ENCODE measurements around the gene ATAD3C.
"Not testable (repeated sequence)": the region's sequence is repeated elsewhere in the genome, so short reads cannot be mapped to it uniquely, and the experiment has no call there.

Gene ATAD3C

DNA sequence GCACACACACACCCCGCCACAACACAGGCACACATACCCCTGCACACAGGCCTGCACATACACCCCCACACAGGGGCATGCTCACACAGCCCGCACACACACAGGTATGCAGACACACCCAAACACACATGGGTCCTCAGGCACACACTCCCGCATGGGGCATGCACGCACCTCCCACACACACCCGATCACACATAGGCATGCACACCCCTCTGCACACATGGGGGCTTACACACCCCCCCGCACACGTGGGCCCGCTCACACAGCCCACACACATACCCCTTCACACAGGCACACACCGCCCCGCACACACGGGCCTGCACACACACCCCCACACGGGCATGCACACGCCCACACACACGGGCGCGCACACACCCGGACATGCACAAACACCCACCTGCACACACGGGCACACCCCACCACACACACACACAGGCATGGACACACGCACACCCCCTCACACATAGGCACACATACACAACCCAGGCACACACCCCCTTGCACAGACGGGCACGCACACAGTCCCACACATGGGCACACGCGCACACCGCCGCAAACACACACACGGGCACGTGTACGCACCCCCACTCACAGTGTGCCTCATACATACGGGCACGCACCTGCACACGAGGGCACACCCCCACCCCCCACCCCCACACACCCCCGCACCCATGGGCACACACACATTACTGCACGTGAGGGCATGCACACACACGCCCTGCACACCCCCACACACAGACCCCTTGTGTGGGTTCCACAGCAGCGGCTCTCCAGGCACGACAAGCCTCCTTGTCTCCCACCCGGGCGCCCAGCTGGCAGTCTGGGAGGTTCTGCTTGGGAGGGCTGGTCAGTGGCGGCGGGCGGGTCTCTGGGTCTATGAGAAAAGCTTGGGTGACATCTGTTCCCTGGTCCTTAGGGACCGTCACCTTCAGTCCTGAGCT is 30.3 kb downstream of the ATAD3C start:
- DNase-seq, result no peak

DNA sequence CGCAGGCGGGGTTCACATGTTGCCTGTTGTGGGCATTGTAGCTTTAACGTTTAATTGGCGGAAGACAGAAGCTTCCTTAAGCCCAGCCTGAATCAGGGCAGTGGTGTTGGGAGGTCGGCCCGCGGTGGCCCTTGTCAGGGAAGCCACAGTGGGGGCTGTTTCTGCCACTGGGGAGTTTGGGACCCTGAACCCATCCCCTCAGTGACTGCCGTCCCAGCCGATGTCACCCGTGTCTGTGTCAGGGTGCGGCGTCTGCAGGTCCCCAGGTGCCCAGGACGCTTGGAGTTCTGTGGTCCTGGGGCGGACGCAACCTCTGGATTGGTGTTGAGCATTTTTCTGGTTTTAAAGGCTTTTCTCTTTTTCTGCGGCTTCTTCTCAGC is 31.0 kb downstream of the ATAD3C start:
- DNase-seq, result not testable (repeated sequence)

GRCh38 chr1:1481811-1482210 is 32.3 kb downstream of the ATAD3C start:
- DNase-seq, result not testable (repeated sequence)

- DNase-seq, result no peak
Observed at GRCh38 chr1:1482856-1483255, 33.4 kb downstream of the ATAD3C start.

- no peak for DNase-seq
Observed at GRCh38 chr1:1483714-1484113, 34.2 kb downstream of the ATAD3C start.

DNA sequence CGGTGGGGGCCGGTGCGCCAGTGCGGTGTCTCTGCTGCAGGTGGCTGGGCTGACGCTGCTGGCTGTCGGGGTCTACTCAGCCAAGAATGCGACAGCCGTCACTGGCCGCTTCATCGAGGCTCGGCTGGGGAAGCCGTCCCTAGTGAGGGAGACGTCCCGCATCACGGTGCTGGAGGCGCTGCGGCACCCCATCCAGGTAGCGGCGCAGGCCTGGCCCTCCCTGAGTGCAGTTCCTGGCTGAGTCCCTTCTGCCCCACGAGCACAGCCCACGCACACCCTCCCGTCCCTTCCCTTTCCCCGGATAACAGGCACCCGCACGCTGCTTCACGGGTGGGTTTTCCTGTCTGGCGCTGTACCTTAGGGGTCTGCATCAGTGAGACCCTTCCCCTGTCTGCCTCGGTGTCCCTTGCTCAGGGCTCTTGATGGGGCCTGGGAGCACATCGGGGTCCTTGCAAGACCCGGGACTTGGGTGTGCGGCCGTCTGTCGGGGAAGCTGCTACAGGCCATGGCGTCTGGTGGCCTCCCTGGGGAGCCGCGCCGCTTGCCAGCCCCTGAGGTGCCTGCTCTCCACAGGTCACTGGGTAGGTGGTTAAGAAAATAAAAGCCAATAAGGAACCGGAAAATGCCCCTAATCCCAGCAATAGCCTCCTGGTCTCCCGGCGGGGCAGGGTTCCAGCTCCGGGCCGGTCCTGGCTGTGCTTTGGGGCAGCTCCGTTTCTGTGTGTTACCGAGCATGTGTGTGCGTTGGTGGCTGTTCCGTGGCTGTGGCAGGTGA is 35.7 kb downstream of the ATAD3C start:
- not testable (repeated sequence) for DNase-seq

GRCh38 chr1:1485755-1486317 is 36.3 kb downstream of the ATAD3C start:
- DNase-seq, result not testable (repeated sequence)

- no peak for DNase-seq
Observed at GRCh38 chr1:1487701-1488100, 38.2 kb downstream of the ATAD3C start.

- no peak for DNase-seq
Observed at GRCh38 chr1:1489231-1489630, 39.7 kb downstream of the ATAD3C start.

GRCh38 chr1:1489861-1490260 is 40.4 kb downstream of the ATAD3C start:
- no peak for DNase-seq

DNA sequence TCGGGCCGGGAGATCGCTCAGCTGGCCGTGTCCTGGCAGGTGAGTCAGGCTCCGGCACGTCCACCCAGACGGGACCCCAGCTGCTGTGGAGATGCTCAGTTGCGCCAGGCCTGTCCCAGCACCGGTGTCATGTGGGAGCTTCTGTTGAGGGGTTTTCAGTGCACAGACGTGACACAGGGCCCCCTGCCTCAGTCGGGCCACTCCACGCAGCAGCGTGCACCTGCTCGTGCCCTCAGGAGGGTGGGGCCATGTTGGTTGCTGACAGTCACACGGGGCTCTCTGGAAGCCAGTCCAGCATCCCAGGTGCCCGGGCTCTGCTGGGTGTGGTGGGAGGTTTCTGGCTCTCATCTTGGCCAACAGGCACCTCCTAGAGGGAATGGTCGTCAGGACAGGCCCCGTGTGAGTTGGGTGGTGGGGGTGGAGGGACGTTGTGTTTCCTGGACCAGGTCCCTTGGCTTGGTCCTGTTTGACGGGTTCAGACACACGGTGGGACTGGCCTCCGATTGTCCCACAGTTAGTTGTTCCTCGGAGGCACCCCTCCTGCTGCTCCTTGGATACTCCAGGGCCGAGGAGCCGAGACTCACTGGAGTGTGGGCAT is 41.2 kb downstream of the ATAD3C start:
- no peak for DNase-seq

DNA sequence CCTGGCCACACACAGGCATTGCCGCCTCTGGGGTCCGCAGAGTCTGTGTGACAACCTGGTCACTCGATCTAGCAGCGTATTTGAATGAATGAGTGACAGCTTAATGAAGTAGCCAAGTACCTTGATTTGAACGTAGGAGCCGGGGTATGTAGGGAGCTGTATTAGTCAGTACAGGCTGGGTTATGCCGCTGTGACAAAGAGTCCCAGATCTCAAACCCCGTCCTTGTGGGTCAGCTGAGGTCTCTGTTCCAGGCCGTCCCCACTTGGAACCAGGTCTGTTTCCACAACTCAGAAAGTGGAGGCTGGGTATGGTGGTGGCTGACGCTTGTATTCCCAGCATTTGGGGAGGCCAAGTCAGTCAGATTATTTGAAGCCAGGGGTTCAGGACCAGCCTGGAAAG is 42.1 kb downstream of the ATAD3C start:
- DNase-seq, result no peak

DNA sequence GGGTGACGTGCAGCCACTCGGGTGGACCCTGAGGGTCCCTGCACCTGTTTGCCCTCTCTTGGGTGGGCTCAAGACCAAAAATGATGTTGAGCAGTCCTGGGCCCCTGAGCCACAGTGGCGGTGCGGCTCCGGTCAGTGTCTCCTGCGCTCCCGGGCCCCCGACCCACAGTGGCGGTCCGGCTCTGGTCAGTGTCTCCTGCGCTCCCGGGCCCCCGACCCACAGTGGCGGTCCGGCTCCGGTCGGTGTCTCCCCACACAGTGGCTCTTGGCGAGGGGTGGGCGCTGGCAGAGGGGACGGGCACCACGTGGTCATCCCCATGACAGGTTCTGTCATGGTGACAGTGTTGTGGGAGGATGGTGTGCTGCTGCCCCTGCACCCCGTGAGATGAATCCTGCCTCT is 44.8 kb downstream of the ATAD3C start:
- DNase-seq, result not testable (repeated sequence)

GRCh38 chr1:1495461-1495975 is 46.0 kb downstream of the ATAD3C start:
- not testable (repeated sequence) for DNase-seq

DNA sequence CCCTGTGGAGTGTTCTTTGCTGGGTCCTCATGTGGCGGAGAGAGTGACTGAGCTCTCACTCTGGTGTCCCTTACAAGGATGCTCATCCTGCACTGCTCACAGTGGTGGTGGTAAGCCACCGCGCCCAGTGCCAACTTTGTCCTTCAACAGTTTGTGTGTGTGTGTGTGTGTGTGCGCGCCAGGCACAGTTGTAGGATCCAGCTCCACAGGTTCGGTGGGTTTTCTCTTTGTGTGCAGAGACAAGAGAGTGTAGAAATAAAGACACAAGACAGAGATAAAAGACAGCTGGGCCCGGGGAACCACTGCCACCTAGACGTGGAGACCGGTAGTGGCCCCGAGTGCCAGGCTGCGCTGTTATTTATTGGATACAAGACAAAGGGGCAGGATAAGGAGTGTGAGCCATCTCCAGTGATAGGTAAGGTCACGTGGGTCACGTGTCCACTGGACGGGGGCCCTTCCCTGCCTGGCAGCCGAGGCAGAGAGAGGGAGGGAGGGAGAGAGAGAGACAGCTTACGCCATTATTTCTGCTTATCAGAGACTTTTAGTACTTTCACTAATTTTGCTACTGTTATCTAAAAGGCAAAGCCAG is 55.4 kb downstream of the ATAD3C start:
- DNase-seq, result peak; percentile 55

DNA sequence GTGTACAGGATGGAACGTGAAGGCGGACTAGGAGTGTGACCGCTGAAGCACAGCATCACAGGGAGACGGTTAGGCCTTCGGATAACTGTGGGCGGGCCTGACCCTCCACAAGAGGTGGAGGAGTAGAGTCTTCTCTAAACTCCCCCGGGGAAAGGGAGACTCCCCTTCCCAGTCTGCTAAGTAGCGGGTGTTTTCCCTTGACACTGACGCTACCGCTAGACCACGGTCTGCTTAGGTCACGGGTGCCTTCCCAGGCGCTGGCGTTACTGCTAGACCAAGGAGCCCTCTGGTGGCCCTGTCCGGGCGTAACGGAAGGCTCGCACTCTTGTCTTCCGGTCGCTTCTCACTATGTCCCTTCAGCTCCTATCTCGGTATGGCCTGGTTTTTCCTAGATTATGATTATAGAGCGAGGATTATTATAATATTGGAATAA is 55.9 kb downstream of the ATAD3C start:
- DNase-seq, result not testable (repeated sequence)

- not testable (repeated sequence) for DNase-seq
Observed at GRCh38 chr1:1505801-1506200, 56.3 kb downstream of the ATAD3C start.

GRCh38 chr1:1507305-1507704 is 57.8 kb downstream of the ATAD3C start:
- DNase-seq, result no peak

DNA sequence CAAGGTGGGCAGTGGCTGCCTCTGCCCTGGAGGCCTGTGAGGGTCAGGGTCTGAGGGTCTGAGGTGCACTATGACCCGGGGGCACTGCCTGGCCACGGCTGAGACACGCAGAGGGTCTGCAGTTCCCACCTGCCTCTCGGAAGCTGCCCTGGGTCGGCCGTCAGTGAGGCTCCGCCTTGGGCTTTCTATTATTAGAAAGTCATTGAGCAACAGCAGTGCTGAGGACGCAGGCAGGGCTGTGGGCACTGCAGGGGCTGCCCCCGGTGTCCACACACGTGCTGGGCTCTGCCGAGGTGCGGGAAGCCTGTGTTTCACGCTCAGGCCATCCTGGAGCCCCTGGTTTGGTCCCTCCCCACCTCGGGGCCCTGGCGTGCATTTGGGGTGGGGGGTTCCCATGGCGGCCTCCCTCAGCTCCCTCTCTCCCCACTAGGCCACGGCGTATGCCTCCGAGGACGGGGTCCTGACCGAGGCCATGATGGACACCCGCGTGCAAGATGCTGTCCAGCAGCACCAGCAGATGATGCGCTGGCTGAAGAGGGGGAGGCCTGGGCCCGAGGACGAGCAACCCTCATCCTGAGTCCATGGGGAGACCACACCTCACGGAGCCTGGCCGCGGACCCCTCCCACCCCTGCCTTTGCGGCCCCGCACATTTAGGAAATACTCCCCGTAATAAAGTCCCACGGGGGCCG is 59.4 kb downstream of the ATAD3C start:
- DNase-seq, result not testable (repeated sequence)

DNA sequence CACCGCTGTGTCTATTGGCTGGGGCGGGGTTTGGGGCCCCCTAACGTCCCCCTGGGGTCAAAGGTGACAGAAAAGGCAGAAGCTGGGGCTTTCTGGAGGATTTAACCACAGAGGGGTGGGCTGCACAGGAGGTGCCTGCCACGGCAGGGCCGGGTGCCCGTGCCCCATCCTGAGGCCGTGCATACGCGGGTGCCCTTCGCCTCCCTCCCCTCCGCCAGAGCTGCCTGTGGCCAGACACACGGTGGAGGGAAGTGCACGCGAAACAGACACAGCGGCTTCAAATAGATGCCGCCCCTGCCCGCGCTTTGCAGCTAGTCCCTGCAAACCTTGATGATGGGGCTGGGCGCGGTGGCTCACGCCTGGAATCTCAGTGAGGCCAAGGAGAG is 60.0 kb downstream of the ATAD3C start:
- DNase-seq, result not testable (repeated sequence)

DNA sequence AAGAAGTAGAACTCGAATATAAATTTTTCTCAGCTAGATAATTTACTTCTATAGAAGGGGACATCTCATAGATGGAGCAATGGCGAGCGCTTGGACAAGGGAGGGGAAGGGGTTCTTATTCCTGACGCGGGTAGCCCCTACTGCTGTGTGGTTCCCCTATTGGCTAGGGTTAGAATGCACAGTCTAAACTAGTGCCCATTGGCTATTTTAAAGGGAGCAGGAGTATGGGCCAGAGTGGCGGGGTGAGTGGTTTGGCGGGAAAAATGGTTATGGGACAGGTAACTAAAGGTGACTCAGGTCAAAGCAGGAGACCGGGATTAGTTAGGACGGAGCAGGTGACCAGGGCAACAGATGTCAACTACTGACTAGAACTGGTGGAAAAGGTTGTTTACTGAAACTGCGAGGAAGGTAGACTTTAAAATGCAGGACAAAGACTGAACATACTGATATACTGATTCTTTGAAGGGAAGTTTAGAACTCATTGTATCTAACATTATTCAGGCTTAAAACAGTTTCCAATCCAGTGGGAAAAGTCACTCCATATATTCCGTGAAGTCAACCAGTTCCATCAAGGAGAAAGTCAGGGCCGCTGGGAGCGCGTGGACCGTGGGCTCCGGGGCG is 61.5 kb downstream of the ATAD3C start:
- DNase-seq, result peak; percentile 35

Measured in fibroblast of skin of right biceps (primary cell).